Measurements from ENCODE around the gene SCYGR7. TPM values are rescaled to one million over a fixed set of nuclear protein-coding genes. Genes with fewer than 3 reads are reported as not detected.

SCYGR7 gene, protein sequence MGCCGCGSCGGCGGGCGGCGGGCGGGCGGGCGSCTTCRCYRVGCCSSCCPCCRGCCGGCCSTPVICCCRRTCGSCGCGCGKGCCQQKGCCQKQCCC
- not detected for total RNA-seq

DNA sequence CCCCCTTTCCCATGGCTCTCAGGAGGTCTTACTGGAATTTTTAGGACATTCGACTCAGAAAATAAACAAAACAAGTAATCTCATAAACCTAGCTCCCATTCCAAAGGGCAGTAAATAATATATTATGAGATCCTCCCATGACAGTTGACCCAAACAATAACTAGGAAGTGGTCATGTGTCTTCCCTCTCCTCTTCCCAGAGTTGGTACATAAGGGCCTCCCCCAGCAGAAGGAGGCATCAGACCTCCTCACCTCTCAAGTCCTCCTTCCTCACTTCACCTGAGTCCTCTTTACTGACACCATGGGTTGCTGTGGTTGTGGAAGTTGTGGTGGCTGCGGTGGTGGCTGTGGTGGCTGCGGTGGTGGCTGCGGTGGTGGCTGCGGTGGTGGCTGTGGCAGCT is at the start of gene SCYGR7:
Gene SCYGR7 (plus strand): TSS at position 301 of the 400 bp plus-strand sequence. CDS start 0 bp downstream, at position 301.
- Histone ChIP-seq H3K36me3 (no peaks in the 10 kb centered on the region), H3K9me3 (no peaks in the 10 kb centered on the region), H3K27me3 (peaks cover 0 to 3% of the 10 kb centered on the region in 2 donors), H3K4me1 (no peaks in the 10 kb centered on the region), H3K27ac (no peak within 1 kb of the TSS), H3K4me3 (no peak within 1 kb of the TSS)
- TF ChIP-seq POLR2A (IDR thresholded peaks at IDR 0.05) (no peak), EP300 (IDR thresholded peaks at IDR 0.05) (no peak)
- DNase-seq (ENCODE audit: low spot score in 2 of 2): no peak
- WGBS, 2 donors: 85 to 93% methylated on average over 5 of the region's 5 CpGs

DNA sequence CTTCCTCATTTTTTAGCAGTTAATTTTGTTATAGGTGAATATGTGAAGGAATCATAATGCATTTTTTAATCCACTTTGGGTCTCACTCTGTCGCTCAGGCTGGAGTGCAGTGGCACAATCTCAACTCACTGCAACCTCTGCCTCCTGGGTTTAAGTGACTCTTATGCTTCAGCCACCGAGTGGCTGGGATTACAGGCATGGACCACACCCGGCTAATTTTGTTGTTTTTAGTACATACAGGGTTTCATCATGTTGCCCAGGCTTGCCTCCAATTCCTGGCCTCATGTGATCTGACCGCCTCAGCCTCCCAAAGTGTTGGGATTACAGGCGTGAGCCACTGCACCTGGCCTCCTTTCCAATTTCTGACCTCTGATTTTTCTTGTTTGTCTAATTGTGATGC is 43.9 kb upstream of the SCYGR7 start:
- DNase-seq (ENCODE audit: low spot score in 2 of 2): no peak
- Histone ChIP-seq H3K36me3 (no peaks in the 10 kb centered on the region), H3K9me3 (no peaks in the 10 kb centered on the region), H3K27me3 (no peaks in the 10 kb centered on the region), H3K4me3 (no peak overlapping the region), H3K27ac (no peak overlapping the region), H3K4me1 (no peaks in the 10 kb centered on the region)
- 82 to 86% methylated on average over 5 of the region's 5 CpGs for WGBS, 2 donors
- TF ChIP-seq, protein P1, sequence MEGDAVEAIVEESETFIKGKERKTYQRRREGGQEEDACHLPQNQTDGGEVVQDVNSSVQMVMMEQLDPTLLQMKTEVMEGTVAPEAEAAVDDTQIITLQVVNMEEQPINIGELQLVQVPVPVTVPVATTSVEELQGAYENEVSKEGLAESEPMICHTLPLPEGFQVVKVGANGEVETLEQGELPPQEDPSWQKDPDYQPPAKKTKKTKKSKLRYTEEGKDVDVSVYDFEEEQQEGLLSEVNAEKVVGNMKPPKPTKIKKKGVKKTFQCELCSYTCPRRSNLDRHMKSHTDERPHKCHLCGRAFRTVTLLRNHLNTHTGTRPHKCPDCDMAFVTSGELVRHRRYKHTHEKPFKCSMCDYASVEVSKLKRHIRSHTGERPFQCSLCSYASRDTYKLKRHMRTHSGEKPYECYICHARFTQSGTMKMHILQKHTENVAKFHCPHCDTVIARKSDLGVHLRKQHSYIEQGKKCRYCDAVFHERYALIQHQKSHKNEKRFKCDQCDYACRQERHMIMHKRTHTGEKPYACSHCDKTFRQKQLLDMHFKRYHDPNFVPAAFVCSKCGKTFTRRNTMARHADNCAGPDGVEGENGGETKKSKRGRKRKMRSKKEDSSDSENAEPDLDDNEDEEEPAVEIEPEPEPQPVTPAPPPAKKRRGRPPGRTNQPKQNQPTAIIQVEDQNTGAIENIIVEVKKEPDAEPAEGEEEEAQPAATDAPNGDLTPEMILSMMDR (IDR thresholded peaks at IDR 0.05): no peak
- TF ChIP-seq POLR2A (IDR thresholded peaks at IDR 0.05): no peak

DNA sequence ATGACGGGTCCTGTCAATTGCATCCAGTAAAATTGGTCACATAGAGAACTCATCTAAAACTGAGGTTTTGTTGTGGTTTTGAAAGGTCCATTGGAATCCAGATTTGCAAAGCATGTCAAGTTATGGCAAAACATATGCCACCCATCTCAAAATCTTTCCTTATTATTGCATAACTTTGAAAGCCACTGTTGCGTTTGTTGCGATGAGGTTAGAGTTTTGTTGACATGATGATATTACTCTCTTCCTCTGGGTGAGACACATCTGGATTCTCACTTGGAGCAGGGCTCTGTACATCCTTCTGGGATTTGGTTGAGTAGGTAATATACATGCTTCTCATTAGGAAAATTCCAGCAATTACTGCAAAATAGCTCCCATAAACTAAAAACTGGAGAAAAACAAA is 40.9 kb upstream of the SCYGR7 start:
- no peak overlapping the region for H3K27ac ChIP-seq
- no peaks in the 10 kb centered on the region for H3K36me3 ChIP-seq
- no peak overlapping the region for H3K4me3 ChIP-seq
- no peaks in the 10 kb centered on the region for H3K9me3 ChIP-seq
- no peak for TF ChIP-seq EP300 (IDR thresholded peaks at IDR 0.05)
- no peak for TF ChIP-seq POLR2A (IDR thresholded peaks at IDR 0.05)
- TF ChIP-seq, protein P1 (IDR thresholded peaks at IDR 0.05): no peak
- 82 to 88% methylated on average over 3 of the region's 3 CpGs for WGBS, 2 donors
- no peaks in the 10 kb centered on the region for H3K4me1 ChIP-seq
- DNase-seq (ENCODE audit: low spot score in 2 of 2): no peak
- no peaks in the 10 kb centered on the region for H3K27me3 ChIP-seq

DNA sequence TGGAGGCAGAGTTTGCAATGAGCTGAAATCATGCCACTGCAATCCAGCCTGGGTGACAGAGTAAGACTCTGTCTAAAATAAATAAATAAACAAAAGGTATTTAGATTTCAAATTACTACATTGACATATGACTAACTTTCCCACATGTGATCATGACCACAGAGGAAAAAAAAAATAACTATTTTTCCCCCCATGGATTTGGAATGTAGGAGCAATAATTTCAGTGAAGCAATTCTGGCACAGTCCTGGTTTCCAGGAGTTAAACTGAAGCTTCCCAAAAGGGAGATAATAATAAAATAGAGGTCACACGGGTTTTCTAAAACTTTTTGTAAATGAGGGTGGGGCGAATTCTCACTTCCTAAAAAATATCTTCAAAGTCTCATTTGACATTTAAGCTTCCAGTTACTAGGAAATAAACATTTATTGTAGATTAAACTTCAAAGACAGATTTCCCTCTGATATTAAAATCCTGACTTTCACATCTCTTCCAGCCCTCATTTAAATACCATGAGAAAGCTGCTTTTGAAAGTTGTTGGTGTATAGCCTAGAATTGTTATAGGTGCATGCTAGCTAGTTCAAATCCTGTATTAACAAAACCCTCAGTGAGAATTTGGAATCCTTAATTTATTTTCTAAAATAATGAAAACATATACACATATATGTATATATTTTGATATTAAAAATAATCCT is 31.0 kb upstream of the SCYGR7 start:
- no peaks in the 10 kb centered on the region for H3K27me3 ChIP-seq
- WGBS, 2 donors: 40 to 45% methylated on average over 2 of the region's 2 CpGs
- H3K4me1 ChIP-seq: peaks cover 0 to 8% (median 0%) of the 10 kb centered on the region in 4 donors
- DNase-seq (ENCODE audit: low spot score in 2 of 2): no peak
- H3K9me3 ChIP-seq: no peaks in the 10 kb centered on the region
- no peak overlapping the region for H3K4me3 ChIP-seq
- no peak overlapping the region for H3K27ac ChIP-seq
- H3K36me3 ChIP-seq: no peaks in the 10 kb centered on the region
- TF ChIP-seq, protein P1 (IDR thresholded peaks at IDR 0.05): no peak
- TF ChIP-seq POLR2A (IDR thresholded peaks at IDR 0.05) (no peak), EP300 (IDR thresholded peaks at IDR 0.05) (no peak)

DNA sequence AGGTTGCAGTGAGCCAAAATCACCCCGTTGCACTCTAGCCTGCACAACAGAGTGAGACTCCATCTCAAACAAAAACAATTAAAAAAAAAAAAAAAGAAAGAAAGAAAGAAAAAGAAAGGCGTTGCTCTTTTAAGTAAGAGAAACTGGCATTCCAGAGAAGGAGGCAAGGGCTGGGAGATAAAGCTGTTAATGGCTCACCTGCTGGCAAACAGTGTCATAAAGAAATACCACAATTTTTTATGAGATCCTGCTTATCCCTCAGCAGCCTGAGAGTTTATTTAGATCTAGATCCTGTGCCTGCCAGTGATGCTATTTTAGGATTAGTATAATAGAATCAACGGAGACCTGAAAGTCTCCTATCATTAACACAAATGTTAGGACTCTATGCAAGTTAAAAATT is 26.6 kb upstream of the SCYGR7 start:
- 78 to 83% methylated on average over 3 of the region's 3 CpGs for WGBS, 2 donors
- TF ChIP-seq, protein P1 (IDR thresholded peaks at IDR 0.05): no peak
- TF ChIP-seq POLR2A (IDR thresholded peaks at IDR 0.05) (no peak), EP300 (IDR thresholded peaks at IDR 0.05) (no peak)
- H3K9me3 ChIP-seq: no peaks in the 10 kb centered on the region

More for the DNA sequence above, 26.6 kb upstream of the SCYGR7 start:
- no peak overlapping the region for H3K4me3 ChIP-seq
- no peak for DNase-seq (ENCODE audit: low spot score in 2 of 2)
- no peaks in the 10 kb centered on the region for H3K36me3 ChIP-seq
- no peaks in the 10 kb centered on the region for H3K27me3 ChIP-seq
- peaks cover 0 to 7% (median 0%) of the 10 kb centered on the region in 4 donors for H3K4me1 ChIP-seq
- no peak overlapping the region for H3K27ac ChIP-seq
